BJ (cell line): ENCODE measurements around the gene CCDC50. TPM values are rescaled to one million over a fixed set of nuclear protein-coding genes. Genes with fewer than 3 reads are reported as not detected.
A peak's percentile ranks its signal among the peaks of the same experiment; 100 is the strongest.

Source experiments
- CTCF ChIA-PET: fragments of 350-600 bp; formaldehyde crosslinking; extraction: SDS; loops from one replicate; lab custom pipeline; 2021; ENCODE audit warnings: antibody characterized with exemption, inconsistent platforms; lab: Yijun Ruan, JAX
- POLR2A ChIA-PET: fragments of 300-600 bp; sonication (Branson Sonifier 250); formaldehyde crosslinking; extraction: SDS; loops from one replicate; lab custom pipeline; 2021; ENCODE audit warnings: antibody characterized with exemption; lab: Charles Lee
- DNase-seq: peaks from one replicate; pipeline ENCODE4 v3.0.0-alpha.2; 2011; ENCODE audit warnings: low read depth
- H3K27me3 ChIP-seq: 2 replicates; pipeline ENCODE4 v1.6.0; 2011; ENCODE audit warnings: low read length; ENCODE audit not compliant: control insufficient read depth, insufficient read depth
- H3K36me3 ChIP-seq: 2 replicates; pipeline ENCODE4 v1.5.1; 2011; ENCODE audit warnings: low read length; ENCODE audit not compliant: control insufficient read depth, insufficient read depth
- H3K4me3 ChIP-seq: 2 replicates; pipeline ENCODE4 v1.5.1; 2011; ENCODE audit warnings: low read depth, mild to moderate bottlenecking, control low read depth, low read length
- polyA minus RNA-seq: library from RNA; depleted of rRNA, polyadenylated mRNA; stranded (reverse); fragments of >200 nt; gene quantifications from 2 replicates; pipeline ENCODE4 v1.2.3, GENCODE V29; 2011; rRNA and poly(A)+ RNA removed
- polyA plus RNA-seq: library from polyadenylated mRNA; depleted of rRNA; stranded (reverse); fragments of >200 nt; gene quantifications from 2 replicates; pipeline ENCODE4 v1.2.3, GENCODE V29; 2011; rRNA removed
- TF ChIP-seq, protein P1 (sequence below): IDR thresholded peaks from 2 replicates; pipeline ENCODE4 v1.5.1; 2011; ENCODE audit warnings: low read depth, mild to moderate bottlenecking, control low read depth, inconsistent platforms, low read length, moderate library complexity; ENCODE audit not compliant: insufficient read depth

CCDC50 gene
- 43.9 and 68.7 TPM in 2 replicates for polyA plus RNA-seq
- polyA minus RNA-seq: 29.5 and 31.9 TPM in 2 replicates

DNA sequence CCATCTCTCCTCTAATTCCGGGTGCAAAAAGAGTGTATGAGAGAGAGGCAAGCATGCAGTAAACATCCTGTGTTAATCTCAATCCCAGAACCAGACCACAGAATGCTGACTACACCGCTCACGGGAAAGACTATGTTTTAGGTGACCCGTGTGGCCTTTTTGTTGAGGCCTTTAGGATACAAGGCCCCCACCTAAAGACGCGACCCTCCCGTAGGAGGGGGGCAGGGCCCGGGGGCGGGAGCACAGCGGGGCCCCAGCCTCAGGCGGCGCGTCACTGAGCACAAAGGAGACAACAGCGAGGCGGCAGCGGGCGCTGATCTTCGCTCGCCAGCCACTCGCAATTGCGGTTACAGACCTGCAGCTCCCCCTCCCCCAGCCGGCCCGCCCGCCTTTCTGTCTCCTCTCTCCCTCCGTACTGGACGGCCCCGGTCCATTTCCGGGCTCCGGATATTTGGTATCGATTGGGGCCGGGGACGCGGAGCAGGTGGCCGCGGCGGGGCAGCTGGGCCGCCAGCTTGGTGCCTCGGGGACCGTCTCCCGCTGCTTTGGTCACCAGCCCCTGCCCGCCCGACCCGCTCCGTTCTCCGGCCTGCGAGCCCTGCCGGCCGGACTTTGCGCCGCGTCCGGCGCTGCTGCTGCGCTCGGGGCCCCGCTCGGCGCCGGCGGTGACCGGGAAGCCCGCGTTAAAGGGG is at the start of gene CCDC50:
Gene CCDC50, plus strand, starts transcription at position 433 of the 692 bp plus-strand sequence. CDS start 281 bp downstream, outside the sequence.
- H3K27me3 ChIP-seq: no peaks in the 10 kb centered on the region
- peak within 1 kb of the TSS; percentile 84 for H3K4me3 ChIP-seq
- H3K36me3 ChIP-seq: no peaks in the 10 kb centered on the region
- CTCF ChIA-PET: no interaction called here
- POLR2A ChIA-PET: no interaction called here
- TF ChIP-seq, protein P1, sequence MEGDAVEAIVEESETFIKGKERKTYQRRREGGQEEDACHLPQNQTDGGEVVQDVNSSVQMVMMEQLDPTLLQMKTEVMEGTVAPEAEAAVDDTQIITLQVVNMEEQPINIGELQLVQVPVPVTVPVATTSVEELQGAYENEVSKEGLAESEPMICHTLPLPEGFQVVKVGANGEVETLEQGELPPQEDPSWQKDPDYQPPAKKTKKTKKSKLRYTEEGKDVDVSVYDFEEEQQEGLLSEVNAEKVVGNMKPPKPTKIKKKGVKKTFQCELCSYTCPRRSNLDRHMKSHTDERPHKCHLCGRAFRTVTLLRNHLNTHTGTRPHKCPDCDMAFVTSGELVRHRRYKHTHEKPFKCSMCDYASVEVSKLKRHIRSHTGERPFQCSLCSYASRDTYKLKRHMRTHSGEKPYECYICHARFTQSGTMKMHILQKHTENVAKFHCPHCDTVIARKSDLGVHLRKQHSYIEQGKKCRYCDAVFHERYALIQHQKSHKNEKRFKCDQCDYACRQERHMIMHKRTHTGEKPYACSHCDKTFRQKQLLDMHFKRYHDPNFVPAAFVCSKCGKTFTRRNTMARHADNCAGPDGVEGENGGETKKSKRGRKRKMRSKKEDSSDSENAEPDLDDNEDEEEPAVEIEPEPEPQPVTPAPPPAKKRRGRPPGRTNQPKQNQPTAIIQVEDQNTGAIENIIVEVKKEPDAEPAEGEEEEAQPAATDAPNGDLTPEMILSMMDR: no peak
- DNase-seq: no peak

GRCh38 chr3:191280111-191280510 is 49.1 kb upstream of the CCDC50 start:
- H3K4me3 ChIP-seq: no peak overlapping the region
- no peaks in the 10 kb centered on the region for H3K36me3 ChIP-seq
- ChIA-PET POLR2A (no interaction called here), CTCF (no interaction called here)
- TF ChIP-seq, protein P1: no peak
- no peak for DNase-seq
- no peaks in the 10 kb centered on the region for H3K27me3 ChIP-seq

- no peaks in the 10 kb centered on the region for H3K36me3 ChIP-seq
- H3K27me3 ChIP-seq: no peaks in the 10 kb centered on the region
- no peak overlapping the region for H3K4me3 ChIP-seq
- TF ChIP-seq, protein P1: no peak
- CTCF ChIA-PET: interaction anchor here (1.0 kb wide), 1 partner anchor 134 kb away, joined by 3 read pairs; no protein-coding TSS in a partner anchor
- DNase-seq: no peak
- POLR2A ChIA-PET: no interaction called here
These were observed 48.3 kb upstream of the CCDC50 start for GRCh38 chr3:191280882-191281281.

DNA sequence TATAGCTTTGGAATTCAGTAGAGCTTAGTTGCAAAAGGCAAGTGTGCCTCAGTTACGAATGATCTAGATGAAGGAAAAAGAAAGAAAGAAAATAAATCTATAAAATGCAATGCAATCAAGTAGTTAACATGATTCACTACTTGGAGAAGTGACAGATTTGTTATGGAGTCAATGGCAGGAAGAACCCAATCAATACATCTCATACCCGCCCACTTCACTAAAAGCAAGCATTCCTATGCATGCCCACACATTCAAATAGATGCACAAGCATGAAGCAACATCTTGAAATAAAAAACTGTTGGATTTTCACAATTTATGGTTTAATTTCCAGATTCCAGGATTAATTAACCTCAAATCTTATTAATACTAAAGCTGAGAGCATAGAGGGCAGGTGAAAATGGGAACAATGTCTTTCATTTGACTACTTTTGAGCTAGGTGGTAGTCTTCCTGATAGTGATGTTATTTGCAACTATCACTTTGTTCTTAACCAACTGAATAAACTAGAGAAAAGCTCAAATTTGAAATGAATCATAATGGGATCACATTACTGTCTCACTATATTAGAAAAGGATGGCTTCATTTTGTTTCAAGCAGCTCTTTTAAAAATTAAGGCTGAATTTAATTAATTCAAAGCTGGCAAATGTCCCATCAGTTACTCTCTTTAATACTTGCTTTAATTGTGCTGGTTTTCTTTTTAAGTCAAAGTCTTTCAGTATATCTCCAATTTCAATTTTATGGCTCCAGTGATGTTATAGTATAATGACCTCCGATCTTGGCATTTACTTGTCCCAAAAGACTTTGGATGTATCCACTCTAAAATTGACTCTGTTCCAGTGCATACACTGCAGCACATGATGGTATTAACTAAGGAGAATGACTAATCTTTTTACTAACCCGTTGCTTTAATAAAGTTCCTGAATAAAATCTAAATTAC is 46.7 kb upstream of the CCDC50 start:
- no peak for DNase-seq
- Histone ChIP-seq H3K27me3 (no peaks in the 10 kb centered on the region), H3K36me3 (no peaks in the 10 kb centered on the region), H3K4me3 (no peak overlapping the region)
- ChIA-PET CTCF (interaction anchor here (0.7 kb wide), 1 partner anchor 13 kb away, joined by 4 read pairs; no protein-coding TSS in a partner anchor), POLR2A (no interaction called here)
- TF ChIP-seq, protein P1: no peak

- no peak for DNase-seq
- TF ChIP-seq, protein P1: no peak
- POLR2A ChIA-PET: no interaction called here
- CTCF ChIA-PET: interaction anchor here (1.9 kb wide), 1 partner anchor 11 kb away, joined by 3 read pairs; no protein-coding TSS in a partner anchor
- Histone ChIP-seq H3K27me3 (no peaks in the 10 kb centered on the region), H3K4me3 (no peak overlapping the region), H3K36me3 (no peaks in the 10 kb centered on the region)
These were observed 45.8 kb upstream of the CCDC50 start for GRCh38 chr3:191283400-191283799.
